Measurements from ENCODE around the gene HDAC6. TPM values are rescaled to one million over a fixed set of nuclear protein-coding genes. Genes with fewer than 3 reads are reported as not detected.

Gene HDAC6
- total RNA-seq, 1 experiment from 2014 or later, result 25.1 TPM

GRCh38 chrX:48793935-48794334 is 7.9 kb upstream of the HDAC6 start:
- no peaks in the 10 kb centered on the region for H3K79me2 ChIP-seq (ENCODE audit: low read length)
- H2AFZ ChIP-seq (ENCODE audit: low read length), result no peak overlapping the region
- H3K9me3 ChIP-seq (ENCODE audit: low read length), result no peaks in the 10 kb centered on the region
- no peak overlapping the region for H3K4me2 ChIP-seq (ENCODE audit: low read depth, low read length, poor library complexity, severe bottlenecking)
- DNase-seq, result no peak
- no peaks in the 10 kb centered on the region for H4K20me1 ChIP-seq (ENCODE audit: insufficient read depth, low read depth, low read length)
- no peaks in the 10 kb centered on the region for H3K27me3 ChIP-seq (ENCODE audit: low read length)
- no peak overlapping the region for H3K27ac ChIP-seq (ENCODE audit: low read length)
- no peaks in the 10 kb centered on the region for H3K9me2 ChIP-seq (replicated peaks; ENCODE audit: insufficient read depth, low read length)
- no peaks in the 10 kb centered on the region for H3K36me3 ChIP-seq (ENCODE audit: insufficient read depth, low read length)
- H3K4me1 ChIP-seq (ENCODE audit: low read length), result no peaks in the 10 kb centered on the region
- no peak overlapping the region for H3K9ac ChIP-seq (ENCODE audit: low read length)
- no peak overlapping the region for H3K4me3 ChIP-seq (ENCODE audit: low read length)

- no peaks in the 10 kb centered on the region for H3K36me3 ChIP-seq (ENCODE audit: insufficient read depth, low read length)
- no peaks in the 10 kb centered on the region for H3K79me2 ChIP-seq (ENCODE audit: low read length)
- H3K9me3 ChIP-seq (ENCODE audit: low read length), result no peaks in the 10 kb centered on the region
- no peaks in the 10 kb centered on the region for H3K4me1 ChIP-seq (ENCODE audit: low read length)
- no peak overlapping the region for H3K4me2 ChIP-seq (ENCODE audit: low read depth, low read length, poor library complexity, severe bottlenecking)
- no peak overlapping the region for H3K9ac ChIP-seq (ENCODE audit: low read length)
- no peak overlapping the region for H3K4me3 ChIP-seq (ENCODE audit: low read length)
- H3K27ac ChIP-seq (ENCODE audit: low read length), result no peak overlapping the region
- no peak overlapping the region for H2AFZ ChIP-seq (ENCODE audit: low read length)
- no peaks in the 10 kb centered on the region for H4K20me1 ChIP-seq (ENCODE audit: insufficient read depth, low read depth, low read length)
- no peaks in the 10 kb centered on the region for H3K9me2 ChIP-seq (replicated peaks; ENCODE audit: insufficient read depth, low read length)
- H3K27me3 ChIP-seq (ENCODE audit: low read length), result no peaks in the 10 kb centered on the region
- no peak for DNase-seq
These were observed 7.4 kb upstream of the HDAC6 start for GRCh38 chrX:48794340-48794910.

GRCh38 chrX:48794911-48795515 is 6.9 kb upstream of the HDAC6 start:
- Histone ChIP-seq H3K9me3 (ENCODE audit: low read length) (no peaks in the 10 kb centered on the region), H3K9ac (ENCODE audit: low read length) (no peak overlapping the region), H3K27me3 (ENCODE audit: low read length) (no peaks in the 10 kb centered on the region), H3K79me2 (ENCODE audit: low read length) (no peaks in the 10 kb centered on the region), H3K9me2 (replicated peaks; ENCODE audit: insufficient read depth, low read length) (no peaks in the 10 kb centered on the region), H3K4me2 (ENCODE audit: low read depth, low read length, poor library complexity, severe bottlenecking) (no peak overlapping the region), H3K4me1 (ENCODE audit: low read length) (no peaks in the 10 kb centered on the region), H3K36me3 (ENCODE audit: insufficient read depth, low read length) (no peaks in the 10 kb centered on the region), H3K4me3 (ENCODE audit: low read length) (no peak overlapping the region), H3K27ac (ENCODE audit: low read length) (no peak overlapping the region), H4K20me1 (ENCODE audit: insufficient read depth, low read depth, low read length) (no peaks in the 10 kb centered on the region), H2AFZ (ENCODE audit: low read length) (no peak overlapping the region)
- no peak for DNase-seq

GRCh38 chrX:48798318-48798717 is 3.5 kb upstream of the HDAC6 start:
- no peak overlapping the region for H3K4me3 ChIP-seq (ENCODE audit: low read length)
- H3K79me2 ChIP-seq (ENCODE audit: low read length), result 0 out of 2 replicates have a peak, but pooled peaks cover 5% of the 10 kb centered on the region
- DNase-seq, result no peak
- H3K4me1 ChIP-seq (ENCODE audit: low read length), result peaks cover 14% of the 10 kb centered on the region
- H2AFZ ChIP-seq (ENCODE audit: low read length), result no peak overlapping the region
- no peak overlapping the region for H3K9ac ChIP-seq (ENCODE audit: low read length)
- no peak overlapping the region for H3K27ac ChIP-seq (ENCODE audit: low read length)
- H3K36me3 ChIP-seq (ENCODE audit: insufficient read depth, low read length), result no peaks in the 10 kb centered on the region
- no peak overlapping the region for H3K4me2 ChIP-seq (ENCODE audit: low read depth, low read length, poor library complexity, severe bottlenecking)
- H3K9me2 ChIP-seq (replicated peaks; ENCODE audit: insufficient read depth, low read length), result no peaks in the 10 kb centered on the region
- no peaks in the 10 kb centered on the region for H3K27me3 ChIP-seq (ENCODE audit: low read length)
- no peaks in the 10 kb centered on the region for H4K20me1 ChIP-seq (ENCODE audit: insufficient read depth, low read depth, low read length)
- H3K9me3 ChIP-seq (ENCODE audit: low read length), result no peaks in the 10 kb centered on the region

- Histone ChIP-seq H3K27ac (ENCODE audit: low read length) (peak overlapping the region; percentile 62), H3K9me2 (replicated peaks; ENCODE audit: insufficient read depth, low read length) (no peaks in the 10 kb centered on the region), H3K9ac (ENCODE audit: low read length) (peak overlapping the region; percentile 85), H2AFZ (ENCODE audit: low read length) (no peak overlapping the region), H3K4me1 (ENCODE audit: low read length) (peaks cover 15% of the 10 kb centered on the region), H3K79me2 (ENCODE audit: low read length) (0 out of 2 replicates have a peak, but pooled peaks cover 5% of the 10 kb centered on the region), H3K27me3 (ENCODE audit: low read length) (no peaks in the 10 kb centered on the region), H4K20me1 (ENCODE audit: insufficient read depth, low read depth, low read length) (no peaks in the 10 kb centered on the region), H3K4me2 (ENCODE audit: low read depth, low read length, poor library complexity, severe bottlenecking) (peak overlapping the region; percentile 69), H3K4me3 (ENCODE audit: low read length) (peak overlapping the region; percentile 82), H3K9me3 (ENCODE audit: low read length) (no peaks in the 10 kb centered on the region), H3K36me3 (ENCODE audit: insufficient read depth, low read length) (0 out of 2 replicates have a peak, but pooled peaks cover 2% of the 10 kb centered on the region)
- DNase-seq, result no peak
These were observed 1.1 kb upstream of the HDAC6 start for GRCh38 chrX:48800574-48801279.

- peak overlapping the region; percentile 74 for H3K4me3 ChIP-seq (ENCODE audit: low read length)
- H3K27ac ChIP-seq (ENCODE audit: low read length), result peak overlapping the region; percentile 78
- 0 out of 2 replicates have a peak, but pooled peaks cover 2% of the 10 kb centered on the region for H3K36me3 ChIP-seq (ENCODE audit: insufficient read depth, low read length)
- no peaks in the 10 kb centered on the region for H3K9me3 ChIP-seq (ENCODE audit: low read length)
- H3K27me3 ChIP-seq (ENCODE audit: low read length), result no peaks in the 10 kb centered on the region
- no peak overlapping the region for H2AFZ ChIP-seq (ENCODE audit: low read length)
- peaks cover 15% of the 10 kb centered on the region for H3K4me1 ChIP-seq (ENCODE audit: low read length)
- H3K4me2 ChIP-seq (ENCODE audit: low read depth, low read length, poor library complexity, severe bottlenecking), result peak overlapping the region; percentile 78
- H3K9me2 ChIP-seq (replicated peaks; ENCODE audit: insufficient read depth, low read length), result no peaks in the 10 kb centered on the region
- H3K79me2 ChIP-seq (ENCODE audit: low read length), result 0 out of 2 replicates have a peak, but pooled peaks cover 5% of the 10 kb centered on the region
- H4K20me1 ChIP-seq (ENCODE audit: insufficient read depth, low read depth, low read length), result no peaks in the 10 kb centered on the region
- peak overlapping the region; percentile 74 for H3K9ac ChIP-seq (ENCODE audit: low read length)
- DNase-seq, result peak; percentile 88
These were observed 430 bp downstream of the HDAC6 start for GRCh38 chrX:48802089-48802904.

- H2AFZ ChIP-seq (ENCODE audit: low read length), result no peak overlapping the region
- H3K79me2 ChIP-seq (ENCODE audit: low read length), result 0 out of 2 replicates have a peak, but pooled peaks cover 5% of the 10 kb centered on the region
- no peak overlapping the region for H3K27ac ChIP-seq (ENCODE audit: low read length)
- peak overlapping the region; percentile 74 for H3K9ac ChIP-seq (ENCODE audit: low read length)
- H3K4me3 ChIP-seq (ENCODE audit: low read length), result peak overlapping the region; percentile 74
- H4K20me1 ChIP-seq (ENCODE audit: insufficient read depth, low read depth, low read length), result no peaks in the 10 kb centered on the region
- H3K9me2 ChIP-seq (replicated peaks; ENCODE audit: insufficient read depth, low read length), result no peaks in the 10 kb centered on the region
- DNase-seq, result no peak
- H3K4me1 ChIP-seq (ENCODE audit: low read length), result peaks cover 15% of the 10 kb centered on the region
- H3K4me2 ChIP-seq (ENCODE audit: low read depth, low read length, poor library complexity, severe bottlenecking), result peak overlapping the region; percentile 78
- H3K36me3 ChIP-seq (ENCODE audit: insufficient read depth, low read length), result 0 out of 2 replicates have a peak, but pooled peaks cover 2% of the 10 kb centered on the region
- H3K9me3 ChIP-seq (ENCODE audit: low read length), result no peaks in the 10 kb centered on the region
- no peaks in the 10 kb centered on the region for H3K27me3 ChIP-seq (ENCODE audit: low read length)
These were observed 986 bp downstream of the HDAC6 start for GRCh38 chrX:48802905-48803200.

- Histone ChIP-seq H3K79me2 (ENCODE audit: low read length) (0 out of 2 replicates have a peak, but pooled peaks cover 5% of the 10 kb centered on the region), H2AFZ (ENCODE audit: low read length) (no peak overlapping the region), H3K9ac (ENCODE audit: low read length) (no peak overlapping the region), H3K4me1 (ENCODE audit: low read length) (peaks cover 9% of the 10 kb centered on the region), H3K27me3 (ENCODE audit: low read length) (no peaks in the 10 kb centered on the region), H3K36me3 (ENCODE audit: insufficient read depth, low read length) (0 out of 2 replicates have a peak, but pooled peaks cover 2% of the 10 kb centered on the region), H3K4me2 (ENCODE audit: low read depth, low read length, poor library complexity, severe bottlenecking) (no peak overlapping the region), H4K20me1 (ENCODE audit: insufficient read depth, low read depth, low read length) (no peaks in the 10 kb centered on the region), H3K27ac (ENCODE audit: low read length) (no peak overlapping the region), H3K9me3 (ENCODE audit: low read length) (no peaks in the 10 kb centered on the region), H3K9me2 (replicated peaks; ENCODE audit: insufficient read depth, low read length) (no peaks in the 10 kb centered on the region), H3K4me3 (ENCODE audit: low read length) (no peak overlapping the region)
- DNase-seq, result no peak
These were observed 4.2 kb downstream of the HDAC6 start for GRCh38 chrX:48806081-48806480.

Data from Karpas-422 (cell line).